ENCODE data around the gene ADRA2B. TPM values are rescaled to one million over a fixed set of nuclear protein-coding genes. Genes with fewer than 3 reads are reported as not detected.
"Not testable (repeated sequence)": the region's sequence is repeated elsewhere in the genome, so short reads cannot be mapped to it uniquely, and the experiment has no call there.

Gene ADRA2B
- 0.05 and 0.07 TPM in 2 replicates for total RNA-seq

DNA sequence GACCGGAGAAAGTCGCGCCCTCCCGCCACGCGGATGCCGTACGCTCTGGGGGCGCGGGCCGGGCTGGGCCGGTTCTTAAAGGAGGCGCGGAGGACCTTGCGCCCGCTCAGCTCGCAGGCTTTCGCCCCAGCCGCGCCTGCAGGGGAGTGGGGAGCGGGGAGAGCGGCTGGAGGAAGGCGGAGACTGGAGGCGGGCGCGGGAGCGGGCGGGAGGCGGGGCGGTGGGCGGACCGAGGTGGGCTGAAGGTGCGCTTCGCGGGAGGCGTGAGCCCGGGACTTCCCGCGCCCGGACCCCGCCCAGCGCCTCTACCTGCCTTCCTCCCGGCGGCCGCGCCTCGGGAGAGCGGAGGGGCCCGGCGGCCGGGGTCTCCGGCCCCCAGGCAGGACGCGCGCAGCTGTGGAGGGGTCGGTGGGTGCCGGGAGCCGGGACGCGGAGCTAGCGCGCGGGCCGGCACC is at the start of gene ADRA2B:
ADRA2B (minus strand) TSS at position 148 of the 455 bp plus-strand sequence. CDS start 422 bp downstream, outside the sequence.
- intact Hi-C loops (cut with micrococcal nuclease) = loop anchor here (1.0 kb wide), 2 partner anchors 29 to 150 kb away; partner anchors contain the start of genes CIAO1 and DUSP2

DNA sequence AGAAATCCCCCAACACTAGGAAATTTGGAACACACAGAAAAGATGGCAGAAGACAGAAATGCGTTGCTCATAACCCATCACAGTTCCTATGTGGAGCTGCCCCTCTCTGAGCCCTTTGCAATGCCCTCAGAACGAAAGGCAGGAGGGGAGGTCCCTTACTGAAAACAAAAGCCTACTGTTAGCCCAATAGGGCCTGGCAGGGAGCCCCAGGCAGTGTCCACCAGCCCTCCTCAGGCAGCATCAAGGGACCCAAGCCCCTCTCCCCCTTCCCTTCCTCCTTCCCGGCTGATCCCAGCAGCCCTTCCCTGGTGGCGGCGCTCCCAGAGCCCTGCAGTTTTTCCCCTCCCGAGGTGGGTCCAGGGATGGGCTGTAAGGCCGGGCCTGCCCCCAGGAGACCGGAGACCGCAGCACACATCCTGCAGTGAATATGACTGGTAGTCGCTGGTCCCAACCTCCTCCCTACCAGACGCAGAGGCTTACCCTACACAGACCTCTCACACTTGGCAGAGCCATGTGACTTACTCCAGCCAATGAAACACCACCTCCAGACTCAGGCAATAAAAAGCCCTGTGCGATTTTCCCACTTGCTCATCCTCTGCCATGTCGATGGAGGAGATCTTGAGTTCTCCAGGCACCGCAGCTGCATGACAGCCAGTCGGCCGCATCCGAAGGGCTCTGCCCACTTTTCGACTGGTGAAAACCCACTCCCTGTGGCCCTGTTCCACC is 48.3 kb upstream of the ADRA2B start:
- intact Hi-C loops (cut with micrococcal nuclease) = loop anchor here (1.0 kb wide), 3 partner anchors 8 to 16 kb away; no protein-coding TSS in a partner anchor

DNA sequence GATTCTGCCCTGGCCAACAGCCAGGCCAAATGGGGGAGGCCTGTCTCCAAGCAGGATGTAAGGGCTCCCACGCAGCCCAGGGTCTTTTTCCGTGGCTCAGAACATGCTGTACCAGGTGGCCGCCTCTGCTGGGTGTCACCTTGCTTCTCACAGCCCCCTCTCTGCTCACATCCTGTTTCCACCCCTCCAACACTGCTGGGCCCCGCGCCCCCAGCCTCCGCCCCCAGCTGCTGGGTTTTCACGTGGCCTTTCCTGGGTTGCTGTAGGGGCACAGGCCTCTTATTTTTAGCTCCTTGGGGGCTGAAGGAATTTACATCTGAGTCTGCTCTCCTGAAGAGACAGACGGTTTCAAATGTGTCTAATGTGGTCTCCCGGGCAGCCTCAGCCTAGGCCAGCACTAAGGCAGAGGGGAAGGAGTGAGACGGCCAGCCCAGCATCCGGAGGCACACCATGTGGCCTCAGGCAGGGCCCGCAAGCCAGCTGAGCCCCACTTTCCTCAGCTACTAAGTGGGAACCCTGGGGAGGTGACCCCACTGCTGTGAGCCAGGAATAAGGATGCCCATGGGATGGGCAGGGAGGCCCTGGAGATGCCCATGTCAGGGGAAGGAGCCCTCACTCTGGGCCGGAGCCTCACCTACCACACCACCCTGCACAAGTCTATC is 47.5 kb upstream of the ADRA2B start:
- intact Hi-C loops (cut with micrococcal nuclease) = loop anchor here (1.0 kb wide), 3 partner anchors 8 to 16 kb away; no protein-coding TSS in a partner anchor

DNA sequence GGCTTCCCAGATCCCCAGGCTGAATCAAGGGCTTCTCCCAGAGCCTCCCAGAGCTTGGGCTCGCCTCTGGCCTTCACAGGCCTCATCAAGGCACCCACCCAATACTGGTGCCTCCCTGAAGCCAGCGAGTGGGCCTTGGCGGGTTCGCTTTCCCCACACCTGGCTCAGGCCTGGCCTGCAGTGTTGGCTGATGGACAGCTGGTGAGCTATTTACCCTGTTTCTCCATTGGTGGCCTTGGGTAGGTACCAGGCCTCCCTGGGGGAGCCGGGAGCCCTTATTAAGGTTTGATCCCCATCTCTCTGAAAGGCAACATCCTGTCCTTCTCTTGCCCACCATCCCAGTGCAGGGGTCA is 47.0 kb upstream of the ADRA2B start:
- intact Hi-C loops (cut with micrococcal nuclease) = no loop called here

GRCh38 chr2:96161898-96162297 is 45.5 kb upstream of the ADRA2B start:
- intact Hi-C loops (cut with micrococcal nuclease) = no loop called here

GRCh38 chr2:96160366-96160765 is 44.0 kb upstream of the ADRA2B start:
- intact Hi-C loops (cut with micrococcal nuclease) = not testable (repeated sequence)

DNA sequence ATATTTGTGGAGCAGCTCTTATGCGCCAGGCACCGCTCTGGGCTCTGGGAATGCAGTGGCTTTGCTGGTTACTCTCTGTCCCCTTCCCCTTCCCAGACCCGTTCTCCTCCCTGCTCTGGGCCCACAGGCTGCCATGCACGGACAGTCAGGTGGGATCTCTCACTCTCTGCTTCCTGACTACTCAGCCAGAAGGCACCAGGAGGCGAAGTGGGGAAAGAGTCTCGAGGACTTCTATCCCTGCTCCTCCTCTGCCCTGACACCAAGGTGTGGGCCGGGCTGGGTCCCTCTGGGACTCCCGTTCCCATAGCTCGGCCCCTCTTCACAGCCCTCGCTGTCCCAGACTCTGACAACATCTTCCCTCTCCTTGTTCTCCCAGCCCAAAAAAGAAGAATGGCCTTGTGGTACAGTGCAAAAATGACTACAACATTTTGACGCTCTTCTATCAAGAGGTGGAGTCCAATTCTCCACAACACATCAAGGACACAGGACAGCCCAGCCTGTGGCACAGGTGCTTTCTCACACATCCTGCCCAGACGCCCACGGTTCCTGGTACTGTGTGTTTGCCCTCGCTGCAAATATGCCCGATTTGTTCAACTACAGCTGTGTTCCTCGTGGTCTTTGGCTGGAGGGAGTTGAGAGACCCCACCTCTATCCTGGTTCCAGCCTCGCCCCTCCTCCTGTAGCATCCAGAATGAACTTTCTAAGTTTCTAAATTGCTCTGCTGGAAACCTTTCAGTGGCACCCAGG is 42.9 kb upstream of the ADRA2B start:
- intact Hi-C loops (cut with micrococcal nuclease) = no loop called here

GRCh38 chr2:96158554-96158940 is 42.2 kb upstream of the ADRA2B start:
- intact Hi-C loops (cut with micrococcal nuclease) = no loop called here

- intact Hi-C loops (cut with micrococcal nuclease) = loop anchor here (1.0 kb wide), 1 partner anchor 10 kb away; no protein-coding TSS in a partner anchor
Observed at GRCh38 chr2:96157649-96158553, 41.5 kb upstream of the ADRA2B start.

- intact Hi-C loops (cut with micrococcal nuclease) = loop anchor here (1.0 kb wide), 2 partner anchors 7 to 9 kb away; no protein-coding TSS in a partner anchor
Observed at GRCh38 chr2:96156926-96157648, 40.7 kb upstream of the ADRA2B start.

- intact Hi-C loops (cut with micrococcal nuclease) = loop anchor here (1.0 kb wide), 1 partner anchor 8 kb away; no protein-coding TSS in a partner anchor
Observed at GRCh38 chr2:96156011-96156820, 39.8 kb upstream of the ADRA2B start.

DNA sequence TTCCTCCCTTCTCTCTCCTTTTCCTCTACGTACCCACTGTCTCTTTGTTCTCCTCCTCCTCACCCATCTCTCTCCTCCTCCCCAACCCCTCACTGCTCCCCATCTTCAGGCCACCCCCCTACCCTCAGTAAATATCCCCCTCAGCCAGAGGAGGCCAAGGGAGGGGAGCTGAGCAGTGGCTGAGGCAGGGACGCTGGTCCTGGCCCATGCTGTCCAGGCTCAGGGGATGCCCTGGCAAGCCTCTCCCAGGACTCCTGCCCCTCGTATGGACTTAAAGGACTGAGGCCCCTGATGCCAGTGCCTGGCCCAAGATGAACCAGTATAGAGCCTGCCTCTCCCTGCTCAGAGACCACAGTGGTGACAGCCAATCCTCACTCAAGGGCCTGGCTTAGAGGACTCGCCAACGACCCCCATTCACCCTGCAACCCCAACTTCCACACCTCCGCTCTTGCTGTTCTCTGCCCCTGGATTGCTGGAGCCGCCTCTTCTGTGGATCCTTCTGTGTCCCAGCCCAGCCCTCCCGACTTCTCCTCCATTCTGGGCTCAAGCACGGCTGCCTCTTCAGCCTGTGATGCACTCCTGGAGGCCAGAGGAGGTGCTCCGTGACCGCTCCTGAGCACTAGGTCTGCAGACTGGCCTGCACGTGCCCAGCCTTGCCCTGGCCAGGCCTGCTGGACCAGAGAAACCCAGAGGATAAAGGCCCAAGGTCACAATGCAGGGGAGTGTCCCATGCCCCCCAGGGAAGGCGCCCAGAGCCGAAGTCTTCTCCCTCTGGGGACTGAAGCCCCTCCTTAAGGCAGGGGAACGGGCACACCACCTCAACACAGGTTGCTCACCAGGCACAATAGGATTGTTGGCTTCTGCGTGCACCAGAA is 38.4 kb upstream of the ADRA2B start:
- intact Hi-C loops (cut with micrococcal nuclease) = no loop called here

DNA sequence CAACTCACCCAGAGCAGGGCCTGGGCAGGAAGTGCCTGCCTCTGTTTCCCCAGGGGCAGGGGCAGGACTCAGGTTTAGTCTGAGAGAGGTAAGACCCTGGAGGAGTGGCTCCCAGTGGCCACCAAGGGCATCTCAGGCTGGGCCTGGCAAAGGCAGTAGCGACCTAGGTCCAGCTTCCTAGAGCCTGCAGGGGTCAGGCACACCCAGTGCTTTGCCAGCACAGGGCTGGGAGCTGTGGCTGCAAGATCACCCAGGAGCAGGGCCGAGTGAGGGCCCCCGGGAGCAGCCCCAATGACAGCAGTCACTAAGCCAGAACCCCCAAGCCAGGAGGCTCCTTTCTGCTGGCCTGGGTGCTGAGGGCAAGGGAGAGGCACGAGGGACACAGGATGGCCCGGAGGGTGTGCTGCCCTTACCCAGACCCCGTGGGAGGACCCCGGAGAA is 37.6 kb upstream of the ADRA2B start:
- intact Hi-C loops (cut with micrococcal nuclease) = no loop called here

DNA sequence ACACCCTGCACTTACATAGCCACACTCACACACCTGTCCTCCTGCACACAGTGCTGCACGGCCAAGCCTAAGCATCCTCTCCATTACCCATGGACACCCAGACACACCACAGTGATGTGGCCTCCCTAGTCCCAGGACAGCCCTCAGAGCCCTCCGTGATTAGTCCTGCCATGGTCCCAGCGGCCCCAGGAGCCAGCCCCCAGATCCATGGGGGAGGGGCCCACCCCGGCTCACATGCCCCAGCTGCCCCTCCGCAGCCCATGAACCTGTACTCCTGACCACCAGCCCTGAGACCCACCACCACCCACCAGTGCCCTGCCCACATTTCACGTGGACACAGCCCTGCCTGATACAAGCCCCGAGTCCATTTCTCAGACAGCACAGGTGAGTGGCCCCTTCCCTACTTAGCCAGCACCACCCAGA is 36.9 kb upstream of the ADRA2B start:
- intact Hi-C loops (cut with micrococcal nuclease) = no loop called here

DNA sequence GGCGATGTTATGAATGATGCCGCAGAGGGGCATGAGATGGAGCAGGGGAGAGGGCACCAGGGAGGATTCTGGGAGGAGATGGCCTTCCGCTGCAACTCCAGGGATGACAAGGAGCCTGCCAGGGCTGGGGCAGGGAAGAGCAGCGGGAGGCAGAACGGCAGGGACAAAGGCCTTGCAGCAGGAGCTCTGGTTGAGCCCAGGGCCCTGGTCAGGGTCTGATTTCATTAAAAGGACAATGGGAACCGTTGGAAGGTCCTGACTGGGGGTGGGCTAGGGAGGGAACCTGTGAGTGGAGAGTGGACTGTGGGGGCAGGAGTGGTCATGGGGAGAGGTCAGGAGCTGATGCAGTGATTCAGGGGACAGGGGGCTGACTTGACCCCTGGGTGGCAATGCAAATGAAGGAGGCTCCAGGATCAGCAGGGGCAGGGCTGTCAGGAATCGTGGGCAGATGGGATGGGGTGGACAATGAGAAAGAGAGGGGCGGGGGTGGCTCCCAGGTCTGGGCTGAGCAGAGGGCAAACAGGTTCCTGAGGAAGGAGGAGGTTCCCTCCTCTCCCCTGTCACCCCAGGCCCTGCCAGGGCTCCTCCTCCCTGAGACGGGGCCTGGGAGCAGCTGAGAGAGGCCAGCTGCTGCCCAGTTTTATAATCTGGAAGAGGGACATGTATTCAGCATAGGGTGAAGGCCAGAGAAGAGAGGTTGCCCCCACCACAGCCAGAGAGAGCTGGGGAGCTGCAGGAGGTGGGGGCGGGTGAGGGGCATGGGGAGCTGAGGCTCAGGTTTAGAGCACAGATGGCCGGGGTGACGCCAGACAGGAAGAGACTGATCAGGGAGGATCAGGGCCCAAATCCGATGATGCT is 36.2 kb upstream of the ADRA2B start:
- intact Hi-C loops (cut with micrococcal nuclease) = no loop called here

- intact Hi-C loops (cut with micrococcal nuclease) = no loop called here
Observed at GRCh38 chr2:96151595-96152303, 35.4 kb upstream of the ADRA2B start.
